Measurements from ENCODE around the gene VPS37C. TPM values are rescaled to one million over a fixed set of nuclear protein-coding genes. Genes with fewer than 3 reads are reported as not detected.

VPS37C gene
- total RNA-seq, 1 experiment from 2014 or later, result 24.0 TPM

DNA sequence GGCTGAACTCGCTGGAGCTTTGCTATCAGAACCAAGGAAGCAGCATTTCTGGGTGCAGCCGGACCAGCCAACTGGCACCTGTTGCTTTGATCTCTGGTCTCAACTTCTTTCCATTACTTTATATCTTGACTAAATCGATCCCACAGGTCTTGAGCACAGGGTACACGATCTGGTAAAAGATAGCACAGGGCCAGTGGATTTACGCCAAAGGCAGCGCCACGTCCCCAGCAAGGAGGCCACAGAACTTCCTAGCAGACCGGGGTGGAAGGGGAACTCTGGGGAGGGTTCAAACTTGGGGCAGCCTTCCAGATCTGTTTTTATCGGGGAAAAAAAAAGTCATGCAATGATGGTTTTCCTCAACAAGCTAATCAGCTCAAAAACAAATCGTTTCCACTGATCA, 14.0 kb downstream of the VPS37C start:
- BruUV-seq (replicated peaks), result no TSS peak
- ChIA-PET CTCF (interaction anchor here (0.6 kb wide), 1 partner anchor 234 kb away, joined by 3 read pairs; the partner anchor contains the start of gene TMEM109), POLR2A (no interaction called here)
- Histone ChIP-seq H3K36me3 (ENCODE audit: control insufficient read depth, insufficient read depth, low read length) (no peaks in the 10 kb centered on the region), H3K27me3 (ENCODE audit: control insufficient read depth, insufficient read depth, low read length) (no peaks in the 10 kb centered on the region), H3K27ac (ENCODE audit: low read length) (no peak overlapping the region), H3K4me3 (ENCODE audit: low read depth in 2 of 2, low read length in 2 of 2) (no peak overlapping the region), H3K4me1 (ENCODE audit: control insufficient read depth, insufficient read depth, low read length) (peaks cover 10% of the 10 kb centered on the region), H3K9me3 (ENCODE audit: control insufficient read depth, insufficient read depth, low read depth, low read length) (no peaks in the 10 kb centered on the region)
- no peak for ATAC-seq
- intact Hi-C loops (cut with micrococcal nuclease; ENCODE audit: unreplicated experiment) (no loop called here), in situ Hi-C loops (cut with HindIII; ENCODE audit: low pct_unique_long_range_greater_than_20kb, low sequenced_read_pairs) (no loop called here)
- no peak for DNase-seq (ENCODE audit: low read depth, low spot score)
- TF ChIP-seq, protein P1, sequence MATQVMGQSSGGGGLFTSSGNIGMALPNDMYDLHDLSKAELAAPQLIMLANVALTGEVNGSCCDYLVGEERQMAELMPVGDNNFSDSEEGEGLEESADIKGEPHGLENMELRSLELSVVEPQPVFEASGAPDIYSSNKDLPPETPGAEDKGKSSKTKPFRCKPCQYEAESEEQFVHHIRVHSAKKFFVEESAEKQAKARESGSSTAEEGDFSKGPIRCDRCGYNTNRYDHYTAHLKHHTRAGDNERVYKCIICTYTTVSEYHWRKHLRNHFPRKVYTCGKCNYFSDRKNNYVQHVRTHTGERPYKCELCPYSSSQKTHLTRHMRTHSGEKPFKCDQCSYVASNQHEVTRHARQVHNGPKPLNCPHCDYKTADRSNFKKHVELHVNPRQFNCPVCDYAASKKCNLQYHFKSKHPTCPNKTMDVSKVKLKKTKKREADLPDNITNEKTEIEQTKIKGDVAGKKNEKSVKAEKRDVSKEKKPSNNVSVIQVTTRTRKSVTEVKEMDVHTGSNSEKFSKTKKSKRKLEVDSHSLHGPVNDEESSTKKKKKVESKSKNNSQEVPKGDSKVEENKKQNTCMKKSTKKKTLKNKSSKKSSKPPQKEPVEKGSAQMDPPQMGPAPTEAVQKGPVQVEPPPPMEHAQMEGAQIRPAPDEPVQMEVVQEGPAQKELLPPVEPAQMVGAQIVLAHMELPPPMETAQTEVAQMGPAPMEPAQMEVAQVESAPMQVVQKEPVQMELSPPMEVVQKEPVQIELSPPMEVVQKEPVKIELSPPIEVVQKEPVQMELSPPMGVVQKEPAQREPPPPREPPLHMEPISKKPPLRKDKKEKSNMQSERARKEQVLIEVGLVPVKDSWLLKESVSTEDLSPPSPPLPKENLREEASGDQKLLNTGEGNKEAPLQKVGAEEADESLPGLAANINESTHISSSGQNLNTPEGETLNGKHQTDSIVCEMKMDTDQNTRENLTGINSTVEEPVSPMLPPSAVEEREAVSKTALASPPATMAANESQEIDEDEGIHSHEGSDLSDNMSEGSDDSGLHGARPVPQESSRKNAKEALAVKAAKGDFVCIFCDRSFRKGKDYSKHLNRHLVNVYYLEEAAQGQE (IDR thresholded peaks at IDR 0.05; ENCODE audit: insufficient read depth in 1 of 2, low read depth in 2 of 2, low read length in 1 of 2), result no peak
- TF ChIP-seq POLR2AphosphoS5 (IDR thresholded peaks at IDR 0.05; ENCODE audit: low read depth, low read length) (no peak), CTCF (IDR thresholded peaks at IDR 0.05) (no peak), TCF7L2 (IDR thresholded peaks at IDR 0.05; ENCODE audit: low read depth, low read length) (no peak), SIN3A (IDR thresholded peaks at IDR 0.05; ENCODE audit: borderline replicate concordance, insufficient read depth, low read depth, low read length) (no peak)

GRCh38 chr11:61146416-61146815, 14.8 kb downstream of the VPS37C start:
- ChIA-PET CTCF (no interaction called here), POLR2A (no interaction called here)
- no TSS peak for BruUV-seq (replicated peaks)
- H3K36me3 ChIP-seq (ENCODE audit: control insufficient read depth, insufficient read depth, low read length), result no peaks in the 10 kb centered on the region
- DNase-seq (ENCODE audit: low read depth, low spot score) (no peak), ATAC-seq (no peak)
- intact Hi-C loops (cut with micrococcal nuclease; ENCODE audit: unreplicated experiment) (no loop called here), in situ Hi-C loops (cut with HindIII; ENCODE audit: low pct_unique_long_range_greater_than_20kb, low sequenced_read_pairs) (no loop called here)
- H3K27ac ChIP-seq (ENCODE audit: low read length), result no peak overlapping the region
- H3K4me3 ChIP-seq (ENCODE audit: low read depth in 2 of 2, low read length in 2 of 2), result no peak overlapping the region
- TF ChIP-seq TCF7L2 (IDR thresholded peaks at IDR 0.05; ENCODE audit: low read depth, low read length) (no peak), CTCF (IDR thresholded peaks at IDR 0.05) (no peak), POLR2AphosphoS5 (IDR thresholded peaks at IDR 0.05; ENCODE audit: low read depth, low read length) (no peak), SIN3A (IDR thresholded peaks at IDR 0.05; ENCODE audit: borderline replicate concordance, insufficient read depth, low read depth, low read length) (no peak)
- TF ChIP-seq, protein P1 (IDR thresholded peaks at IDR 0.05; ENCODE audit: insufficient read depth in 1 of 2, low read depth in 2 of 2, low read length in 1 of 2), result no peak
- H3K4me1 ChIP-seq (ENCODE audit: control insufficient read depth, insufficient read depth, low read length), result peaks cover 10% of the 10 kb centered on the region
- H3K27me3 ChIP-seq (ENCODE audit: control insufficient read depth, insufficient read depth, low read length), result no peaks in the 10 kb centered on the region
- no peaks in the 10 kb centered on the region for H3K9me3 ChIP-seq (ENCODE audit: control insufficient read depth, insufficient read depth, low read depth, low read length)
